GM18502 (cell line): Measurements from ENCODE around the gene CCNG2.
A peak's percentile ranks its signal among the peaks of the same experiment; 100 is the strongest.

ENCODE experiments used
- ATAC-seq: cut with Tn5 transposase; IDR thresholded peaks from one replicate; pipeline ENCODE4 v1.9.1; 2021; ENCODE audit warnings: mild to moderate bottlenecking; ENCODE audit not compliant: unreplicated experiment, poor library complexity

CCNG2 gene

GRCh38 chr4:77199701-77200100 lies 42.7 kb downstream of the CCNG2 start:
- ATAC-seq: no peak

DNA sequence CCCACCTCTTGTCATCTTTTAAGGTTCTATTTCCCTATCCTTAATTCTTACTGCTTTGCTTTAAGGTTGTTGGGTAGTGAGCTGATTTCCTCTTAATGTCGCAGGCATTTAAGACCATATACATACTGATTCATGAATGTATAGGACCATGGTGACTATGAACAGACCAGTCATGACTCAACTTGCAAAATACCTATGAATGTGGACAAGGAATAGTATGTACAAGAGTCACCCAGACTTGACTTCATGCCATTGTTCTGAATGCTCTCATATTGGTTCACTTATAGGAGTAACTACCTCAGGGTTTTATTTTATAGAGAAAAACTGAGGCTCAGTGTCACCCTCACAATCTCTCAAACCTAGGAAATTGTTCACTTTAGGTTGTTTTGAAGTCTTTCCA lies 44.3 kb downstream of the CCNG2 start:
- no peak for ATAC-seq

- no peak for ATAC-seq
These were observed 44.9 kb downstream of the CCNG2 start for GRCh38 chr4:77201857-77202256.

- ATAC-seq: no peak
These were observed 45.5 kb downstream of the CCNG2 start for GRCh38 chr4:77202491-77202890.

DNA sequence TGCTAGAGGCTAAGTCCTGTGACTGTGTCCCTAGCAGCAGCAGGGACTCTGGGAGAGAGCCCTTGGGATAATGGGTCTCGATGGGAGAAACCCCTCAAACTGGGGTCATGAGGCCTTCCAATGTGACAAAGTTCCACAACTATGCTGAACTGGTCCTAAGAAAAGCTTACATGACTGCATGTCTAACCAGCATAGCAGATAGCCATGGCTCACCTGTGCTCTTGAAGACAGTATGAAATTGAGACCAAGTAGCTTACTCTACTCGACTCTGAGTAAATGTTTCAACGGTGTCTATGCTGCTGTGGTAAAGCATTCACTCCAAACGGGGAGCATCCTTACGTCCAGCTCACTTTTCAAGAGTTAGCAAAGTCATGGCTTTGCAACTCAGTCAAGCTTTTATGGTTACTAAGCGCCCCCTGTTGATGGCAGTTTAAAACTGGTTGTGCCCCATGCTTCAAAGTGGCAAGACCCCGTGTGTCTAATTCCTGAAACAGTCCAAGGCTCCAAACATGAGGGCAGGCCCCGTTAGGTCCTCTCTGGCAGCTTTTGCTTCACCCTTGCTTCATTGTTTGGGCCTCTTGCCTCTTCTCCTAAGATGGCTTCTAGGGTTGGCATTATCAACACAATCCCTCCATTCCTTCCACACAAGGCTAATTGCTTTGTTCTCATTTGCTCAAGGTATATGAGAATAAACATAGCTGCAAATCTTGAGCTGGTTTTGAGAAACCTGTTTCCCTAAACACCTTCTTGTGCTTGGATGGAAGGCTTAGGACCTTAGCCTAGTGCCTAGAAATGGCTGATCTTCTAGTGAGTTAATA lies 46.6 kb downstream of the CCNG2 start:
- peak; percentile 80 for ATAC-seq

DNA sequence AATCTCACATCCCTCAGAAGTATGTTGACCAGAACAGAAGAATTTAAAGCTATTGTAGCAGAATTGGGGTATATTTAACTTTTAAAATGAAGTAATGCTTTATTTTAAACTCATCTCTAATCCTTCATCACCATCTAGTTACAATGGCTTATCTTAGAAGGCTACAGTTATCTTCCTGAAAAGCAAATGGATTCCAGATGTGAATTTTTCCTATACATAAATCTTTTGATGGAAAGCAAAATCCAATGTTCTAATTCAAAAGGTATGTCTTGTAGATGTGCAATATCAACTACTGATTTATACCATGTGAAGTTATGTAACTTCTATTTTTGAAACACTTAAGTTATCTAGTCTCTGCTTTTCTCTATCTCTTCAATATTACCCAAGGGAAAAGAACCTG lies 47.6 kb downstream of the CCNG2 start:
- no peak for ATAC-seq

GRCh38 chr4:77209012-77209411 lies 52.0 kb downstream of the CCNG2 start:
- no peak for ATAC-seq

GRCh38 chr4:77209936-77210335 lies 52.9 kb downstream of the CCNG2 start:
- no peak for ATAC-seq

GRCh38 chr4:77215107-77215506 lies 58.1 kb downstream of the CCNG2 start:
- ATAC-seq: no peak

GRCh38 chr4:77217526-77217925 lies 60.5 kb downstream of the CCNG2 start:
- ATAC-seq: no peak

- no peak for ATAC-seq
These were observed 62.3 kb downstream of the CCNG2 start for GRCh38 chr4:77219266-77219665.
